Erythroblast (primary cell): ENCODE results near the gene BIN1.

ENCODE experiments used
- GATA1 ChIP-seq: IDR thresholded peaks from 2 replicates; pipeline ENCODE4 v1.6.1; 2011; ENCODE audit warnings: low read depth, mild to moderate bottlenecking, control low read depth, low read length, moderate library complexity
- POLR2A ChIP-seq: IDR thresholded peaks from 2 replicates; pipeline ENCODE4 v1.6.1; 2011; ENCODE audit warnings: mild to moderate bottlenecking, low read length

- no peak for TF ChIP-seq POLR2A
- TF ChIP-seq GATA1 = no peak
These were observed 14.6 kb downstream of the BIN1 start for GRCh38 chr2:127092306-127092705.
